NCI-H1694 (cell line): ENCODE data around the gene AJM1.
"Not testable (repeated sequence)": the region's sequence is repeated elsewhere in the genome, so short reads cannot be mapped to it uniquely, and the experiment has no call there.

Experiments
- DNase-seq: peaks from one replicate; lab custom pipeline; 2025; lab: John Stamatoyannopoulos, UW

Gene AJM1

GRCh38 chr9:136880651-136881050 lies 38.4 kb downstream of the AJM1 start:
- DNase-seq: no peak

- DNase-seq: no peak
Measured at GRCh38 chr9:136881691-136882108, 39.4 kb downstream of the AJM1 start.

GRCh38 chr9:136882109-136882946 lies 40.0 kb downstream of the AJM1 start:
- no peak for DNase-seq

GRCh38 chr9:136882947-136883283 lies 40.6 kb downstream of the AJM1 start:
- not testable (repeated sequence) for DNase-seq

GRCh38 chr9:136883670-136884069 lies 41.4 kb downstream of the AJM1 start:
- not testable (repeated sequence) for DNase-seq

- peak; percentile 89 for DNase-seq
Measured at GRCh38 chr9:136885950-136886578, 43.8 kb downstream of the AJM1 start, which contains the start of gene TRAF2. TRAF2 (plus strand) TSS chr9:136886516; CDS start chr9:136898741, 12,225 bp downstream.

GRCh38 chr9:136886610-136887597 lies 44.6 kb downstream of the AJM1 start:
- no peak for DNase-seq

- DNase-seq: no peak
Measured at GRCh38 chr9:136888454-136888853, 46.2 kb downstream of the AJM1 start.

GRCh38 chr9:136889858-136890257 lies 47.6 kb downstream of the AJM1 start:
- DNase-seq: no peak

- no peak for DNase-seq
Measured at GRCh38 chr9:136890661-136891060, 48.4 kb downstream of the AJM1 start.
